ENCODE data around the gene OR8B12.

Gene OR8B12

DNA sequence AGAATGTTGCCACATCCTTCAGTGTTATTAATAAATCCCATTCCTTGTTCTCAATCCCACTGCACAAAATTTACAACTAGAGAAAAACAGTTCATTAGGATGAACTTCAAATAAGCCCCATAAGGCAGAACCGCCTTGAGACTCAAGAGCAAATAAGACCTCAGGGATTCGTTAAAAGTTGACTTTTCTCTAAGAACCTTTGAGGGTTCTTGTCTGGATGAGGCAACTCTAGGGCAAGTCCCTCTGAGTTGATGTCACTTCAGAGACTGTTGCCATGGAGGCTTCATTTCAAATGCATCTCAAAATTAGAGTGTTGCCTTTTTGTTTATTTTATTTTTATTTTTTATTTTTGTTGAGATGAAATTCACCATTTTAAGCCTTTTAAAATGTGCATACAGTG, 48.0 kb upstream of the OR8B12 start:
- ATAC-seq, result no peak
- TF ChIP-seq ZNF8 (CRISPR knock-in tag; IDR thresholded peaks at IDR 0.05) (no peak), ZFP3 (CRISPR knock-in tag; IDR thresholded peaks at IDR 0.05) (no peak)
- TF ChIP-seq, protein P1, sequence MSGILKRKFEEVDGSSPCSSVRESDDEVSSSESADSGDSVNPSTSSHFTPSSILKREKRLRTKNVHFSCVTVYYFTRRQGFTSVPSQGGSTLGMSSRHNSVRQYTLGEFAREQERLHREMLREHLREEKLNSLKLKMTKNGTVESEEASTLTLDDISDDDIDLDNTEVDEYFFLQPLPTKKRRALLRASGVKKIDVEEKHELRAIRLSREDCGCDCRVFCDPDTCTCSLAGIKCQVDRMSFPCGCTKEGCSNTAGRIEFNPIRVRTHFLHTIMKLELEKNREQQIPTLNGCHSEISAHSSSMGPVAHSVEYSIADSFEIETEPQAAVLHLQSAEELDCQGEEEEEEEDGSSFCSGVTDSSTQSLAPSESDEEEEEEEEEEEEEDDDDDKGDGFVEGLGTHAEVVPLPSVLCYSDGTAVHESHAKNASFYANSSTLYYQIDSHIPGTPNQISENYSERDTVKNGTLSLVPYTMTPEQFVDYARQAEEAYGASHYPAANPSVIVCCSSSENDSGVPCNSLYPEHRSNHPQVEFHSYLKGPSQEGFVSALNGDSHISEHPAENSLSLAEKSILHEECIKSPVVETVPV (CRISPR knock-in tag; IDR thresholded peaks at IDR 0.05), result no peak

DNA sequence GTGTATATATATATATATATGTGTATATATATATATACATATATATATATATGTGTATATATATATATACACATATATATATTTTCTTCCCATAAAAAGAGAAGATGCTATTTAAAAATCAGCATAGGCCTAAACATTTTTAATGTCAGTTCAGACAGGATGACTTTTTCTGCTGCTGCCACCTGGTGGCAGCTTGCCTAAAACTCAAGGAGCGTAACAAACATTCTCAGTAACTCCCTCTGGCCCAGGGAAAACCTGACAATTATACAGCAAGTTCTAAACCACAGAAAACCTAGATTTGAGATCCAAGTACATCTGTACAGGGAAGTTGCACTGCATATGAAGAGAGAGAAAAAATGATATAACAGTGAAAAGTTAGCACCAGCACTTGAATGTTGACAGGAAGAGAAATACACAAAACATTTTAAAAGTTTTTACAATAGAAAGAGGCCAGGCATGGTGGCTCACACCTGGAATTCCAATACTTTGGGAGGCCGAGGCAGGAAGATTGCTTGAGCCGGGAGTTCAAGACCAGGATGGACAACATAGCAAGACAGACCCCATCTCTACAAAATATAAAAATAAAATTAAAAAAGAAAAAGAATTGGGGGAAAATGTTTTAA, 42.9 kb upstream of the OR8B12 start:
- ATAC-seq, result peak; percentile 86
- TF ChIP-seq, protein P2, sequence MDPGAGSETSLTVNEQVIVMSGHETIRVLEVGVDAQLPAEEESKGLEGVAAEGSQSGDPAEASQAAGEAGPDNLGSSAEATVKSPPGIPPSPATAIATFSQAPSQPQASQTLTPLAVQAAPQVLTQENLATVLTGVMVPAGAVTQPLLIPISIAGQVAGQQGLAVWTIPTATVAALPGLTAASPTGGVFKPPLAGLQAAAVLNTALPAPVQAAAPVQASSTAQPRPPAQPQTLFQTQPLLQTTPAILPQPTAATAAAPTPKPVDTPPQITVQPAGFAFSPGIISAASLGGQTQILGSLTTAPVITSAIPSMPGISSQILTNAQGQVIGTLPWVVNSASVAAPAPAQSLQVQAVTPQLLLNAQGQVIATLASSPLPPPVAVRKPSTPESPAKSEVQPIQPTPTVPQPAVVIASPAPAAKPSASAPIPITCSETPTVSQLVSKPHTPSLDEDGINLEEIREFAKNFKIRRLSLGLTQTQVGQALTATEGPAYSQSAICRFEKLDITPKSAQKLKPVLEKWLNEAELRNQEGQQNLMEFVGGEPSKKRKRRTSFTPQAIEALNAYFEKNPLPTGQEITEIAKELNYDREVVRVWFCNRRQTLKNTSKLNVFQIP (CRISPR knock-in tag; IDR thresholded peaks at IDR 0.05; ENCODE audit: borderline replicate concordance, low read depth), result no peak
- no peak for TF ChIP-seq OSR1 (CRISPR knock-in tag; IDR thresholded peaks at IDR 0.05)
- TF ChIP-seq, protein P1 (CRISPR knock-in tag; IDR thresholded peaks at IDR 0.05), result no peak
- no peak for TF ChIP-seq PPARA (CRISPR knock-in tag; IDR thresholded peaks at IDR 0.05; ENCODE audit: borderline replicate concordance)
- no peak for TF ChIP-seq ARNTL (CRISPR knock-in tag; IDR thresholded peaks at IDR 0.05; ENCODE audit: borderline replicate concordance, low read depth)
- TF ChIP-seq ZNF565 (CRISPR knock-in tag; conservative IDR thresholded peaks at IDR 0.05; ENCODE audit: low read depth), result no peak
- TF ChIP-seq GLIS3 (CRISPR knock-in tag; IDR thresholded peaks at IDR 0.05), result no peak
- TF ChIP-seq, protein P3, sequence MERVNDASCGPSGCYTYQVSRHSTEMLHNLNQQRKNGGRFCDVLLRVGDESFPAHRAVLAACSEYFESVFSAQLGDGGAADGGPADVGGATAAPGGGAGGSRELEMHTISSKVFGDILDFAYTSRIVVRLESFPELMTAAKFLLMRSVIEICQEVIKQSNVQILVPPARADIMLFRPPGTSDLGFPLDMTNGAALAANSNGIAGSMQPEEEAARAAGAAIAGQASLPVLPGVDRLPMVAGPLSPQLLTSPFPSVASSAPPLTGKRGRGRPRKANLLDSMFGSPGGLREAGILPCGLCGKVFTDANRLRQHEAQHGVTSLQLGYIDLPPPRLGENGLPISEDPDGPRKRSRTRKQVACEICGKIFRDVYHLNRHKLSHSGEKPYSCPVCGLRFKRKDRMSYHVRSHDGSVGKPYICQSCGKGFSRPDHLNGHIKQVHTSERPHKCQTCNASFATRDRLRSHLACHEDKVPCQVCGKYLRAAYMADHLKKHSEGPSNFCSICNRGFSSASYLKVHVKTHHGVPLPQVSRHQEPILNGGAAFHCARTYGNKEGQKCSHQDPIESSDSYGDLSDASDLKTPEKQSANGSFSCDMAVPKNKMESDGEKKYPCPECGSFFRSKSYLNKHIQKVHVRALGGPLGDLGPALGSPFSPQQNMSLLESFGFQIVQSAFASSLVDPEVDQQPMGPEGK (CRISPR knock-in tag; IDR thresholded peaks at IDR 0.05; ENCODE audit: borderline replicate concordance), result no peak
- TF ChIP-seq ZFP3 (CRISPR knock-in tag; IDR thresholded peaks at IDR 0.05), result no peak
- TF ChIP-seq SNAI2 (CRISPR knock-in tag; IDR thresholded peaks at IDR 0.05), result no peak
- no peak for TF ChIP-seq TCF4 (CRISPR knock-in tag; IDR thresholded peaks at IDR 0.05; ENCODE audit: borderline replicate concordance)
- TF ChIP-seq, protein P4, sequence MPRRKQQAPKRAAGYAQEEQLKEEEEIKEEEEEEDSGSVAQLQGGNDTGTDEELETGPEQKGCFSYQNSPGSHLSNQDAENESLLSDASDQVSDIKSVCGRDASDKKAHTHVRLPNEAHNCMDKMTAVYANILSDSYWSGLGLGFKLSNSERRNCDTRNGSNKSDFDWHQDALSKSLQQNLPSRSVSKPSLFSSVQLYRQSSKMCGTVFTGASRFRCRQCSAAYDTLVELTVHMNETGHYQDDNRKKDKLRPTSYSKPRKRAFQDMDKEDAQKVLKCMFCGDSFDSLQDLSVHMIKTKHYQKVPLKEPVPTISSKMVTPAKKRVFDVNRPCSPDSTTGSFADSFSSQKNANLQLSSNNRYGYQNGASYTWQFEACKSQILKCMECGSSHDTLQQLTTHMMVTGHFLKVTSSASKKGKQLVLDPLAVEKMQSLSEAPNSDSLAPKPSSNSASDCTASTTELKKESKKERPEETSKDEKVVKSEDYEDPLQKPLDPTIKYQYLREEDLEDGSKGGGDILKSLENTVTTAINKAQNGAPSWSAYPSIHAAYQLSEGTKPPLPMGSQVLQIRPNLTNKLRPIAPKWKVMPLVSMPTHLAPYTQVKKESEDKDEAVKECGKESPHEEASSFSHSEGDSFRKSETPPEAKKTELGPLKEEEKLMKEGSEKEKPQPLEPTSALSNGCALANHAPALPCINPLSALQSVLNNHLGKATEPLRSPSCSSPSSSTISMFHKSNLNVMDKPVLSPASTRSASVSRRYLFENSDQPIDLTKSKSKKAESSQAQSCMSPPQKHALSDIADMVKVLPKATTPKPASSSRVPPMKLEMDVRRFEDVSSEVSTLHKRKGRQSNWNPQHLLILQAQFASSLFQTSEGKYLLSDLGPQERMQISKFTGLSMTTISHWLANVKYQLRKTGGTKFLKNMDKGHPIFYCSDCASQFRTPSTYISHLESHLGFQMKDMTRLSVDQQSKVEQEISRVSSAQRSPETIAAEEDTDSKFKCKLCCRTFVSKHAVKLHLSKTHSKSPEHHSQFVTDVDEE (CRISPR knock-in tag; IDR thresholded peaks at IDR 0.05), result no peak
- TF ChIP-seq, protein P5, sequence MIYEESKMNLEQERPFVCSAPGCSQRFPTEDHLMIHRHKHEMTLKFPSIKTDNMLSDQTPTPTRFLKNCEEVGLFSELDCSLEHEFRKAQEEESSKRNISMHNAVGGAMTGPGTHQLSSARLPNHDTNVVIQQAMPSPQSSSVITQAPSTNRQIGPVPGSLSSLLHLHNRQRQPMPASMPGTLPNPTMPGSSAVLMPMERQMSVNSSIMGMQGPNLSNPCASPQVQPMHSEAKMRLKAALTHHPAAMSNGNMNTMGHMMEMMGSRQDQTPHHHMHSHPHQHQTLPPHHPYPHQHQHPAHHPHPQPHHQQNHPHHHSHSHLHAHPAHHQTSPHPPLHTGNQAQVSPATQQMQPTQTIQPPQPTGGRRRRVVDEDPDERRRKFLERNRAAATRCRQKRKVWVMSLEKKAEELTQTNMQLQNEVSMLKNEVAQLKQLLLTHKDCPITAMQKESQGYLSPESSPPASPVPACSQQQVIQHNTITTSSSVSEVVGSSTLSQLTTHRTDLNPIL (CRISPR knock-in tag; IDR thresholded peaks at IDR 0.05; ENCODE audit: low read depth), result no peak
- no peak for TF ChIP-seq ESRRG (CRISPR knock-in tag; IDR thresholded peaks at IDR 0.05)
- TF ChIP-seq CSDC2 (CRISPR knock-in tag; IDR thresholded peaks at IDR 0.05), result no peak
- no peak for TF ChIP-seq ISL1 (CRISPR knock-in tag; IDR thresholded peaks at IDR 0.05)

DNA sequence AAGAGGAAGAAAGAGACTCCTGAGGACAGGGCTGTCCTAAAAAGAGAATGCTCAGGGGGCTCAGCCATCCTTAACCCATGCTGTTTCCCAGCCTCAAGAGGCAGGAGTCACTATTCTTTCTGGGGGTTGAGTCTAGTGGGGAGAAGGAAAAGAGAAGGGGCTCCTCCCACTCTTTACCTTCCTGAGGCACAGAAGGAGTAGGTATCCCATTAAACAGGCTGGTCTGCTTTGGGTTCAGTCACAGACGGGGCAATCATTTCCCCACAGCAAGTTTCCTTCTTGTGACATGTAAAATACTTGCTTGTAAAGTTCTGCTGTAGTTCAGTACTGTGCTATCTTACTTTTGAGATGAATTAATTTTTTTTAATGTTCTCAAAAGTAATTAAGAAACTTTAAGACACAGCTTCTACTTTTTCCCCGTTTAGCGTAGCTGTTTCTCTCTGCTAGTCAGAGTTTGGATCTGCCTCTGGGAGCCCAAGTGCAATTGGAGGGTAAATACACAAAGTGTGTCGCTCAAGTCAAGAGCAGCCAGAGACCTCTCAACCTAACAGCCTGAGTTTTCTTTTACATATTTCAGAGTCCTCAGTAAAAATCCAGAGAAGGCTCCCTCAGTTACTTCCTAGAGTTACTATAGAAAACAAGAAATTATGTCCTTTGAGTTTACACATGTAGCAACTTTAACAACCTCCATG, 41.4 kb upstream of the OR8B12 start:
- no peak for ATAC-seq
- TF ChIP-seq ZNF8 (CRISPR knock-in tag; IDR thresholded peaks at IDR 0.05), result no peak
- TF ChIP-seq ZNF70 (CRISPR knock-in tag; IDR thresholded peaks at IDR 0.05), result no peak
- TF ChIP-seq PPARA (CRISPR knock-in tag; IDR thresholded peaks at IDR 0.05; ENCODE audit: borderline replicate concordance), result no peak
- no peak for TF ChIP-seq TOX (CRISPR knock-in tag; IDR thresholded peaks at IDR 0.05; ENCODE audit: borderline replicate concordance)
- TF ChIP-seq ZFP30 (CRISPR knock-in tag; IDR thresholded peaks at IDR 0.05), result no peak
- TF ChIP-seq ZC3H10 (CRISPR knock-in tag; IDR thresholded peaks at IDR 0.05), result no peak
- TF ChIP-seq, protein P5 (CRISPR knock-in tag; IDR thresholded peaks at IDR 0.05; ENCODE audit: low read depth), result no peak
- no peak for TF ChIP-seq RARB (CRISPR knock-in tag; IDR thresholded peaks at IDR 0.05)
- no peak for TF ChIP-seq ZFP3 (CRISPR knock-in tag; IDR thresholded peaks at IDR 0.05)
- no peak for TF ChIP-seq GLIS3 (CRISPR knock-in tag; IDR thresholded peaks at IDR 0.05)

Data from SK-N-SH treated with all-trans-retinoic acid at 6 μM for 48 hours (cell line).